ENCODE measurements around the gene NLRP3. TPM values are rescaled to one million over a fixed set of nuclear protein-coding genes. Genes with fewer than 3 reads are reported as not detected.

The NLRP3 gene
- total RNA-seq, 1 experiment from 2014 or later, result 0.33 TPM

- no peak for TF ChIP-seq TCF7L2 (IDR thresholded peaks at IDR 0.05; ENCODE audit: low read depth, low read length)
- TF ChIP-seq POLR2AphosphoS5 (IDR thresholded peaks at IDR 0.05; ENCODE audit: low read depth, low read length), result no peak
- no peak for TF ChIP-seq SIN3A (IDR thresholded peaks at IDR 0.05; ENCODE audit: borderline replicate concordance, insufficient read depth, low read depth, low read length)
- TF ChIP-seq, protein P1, sequence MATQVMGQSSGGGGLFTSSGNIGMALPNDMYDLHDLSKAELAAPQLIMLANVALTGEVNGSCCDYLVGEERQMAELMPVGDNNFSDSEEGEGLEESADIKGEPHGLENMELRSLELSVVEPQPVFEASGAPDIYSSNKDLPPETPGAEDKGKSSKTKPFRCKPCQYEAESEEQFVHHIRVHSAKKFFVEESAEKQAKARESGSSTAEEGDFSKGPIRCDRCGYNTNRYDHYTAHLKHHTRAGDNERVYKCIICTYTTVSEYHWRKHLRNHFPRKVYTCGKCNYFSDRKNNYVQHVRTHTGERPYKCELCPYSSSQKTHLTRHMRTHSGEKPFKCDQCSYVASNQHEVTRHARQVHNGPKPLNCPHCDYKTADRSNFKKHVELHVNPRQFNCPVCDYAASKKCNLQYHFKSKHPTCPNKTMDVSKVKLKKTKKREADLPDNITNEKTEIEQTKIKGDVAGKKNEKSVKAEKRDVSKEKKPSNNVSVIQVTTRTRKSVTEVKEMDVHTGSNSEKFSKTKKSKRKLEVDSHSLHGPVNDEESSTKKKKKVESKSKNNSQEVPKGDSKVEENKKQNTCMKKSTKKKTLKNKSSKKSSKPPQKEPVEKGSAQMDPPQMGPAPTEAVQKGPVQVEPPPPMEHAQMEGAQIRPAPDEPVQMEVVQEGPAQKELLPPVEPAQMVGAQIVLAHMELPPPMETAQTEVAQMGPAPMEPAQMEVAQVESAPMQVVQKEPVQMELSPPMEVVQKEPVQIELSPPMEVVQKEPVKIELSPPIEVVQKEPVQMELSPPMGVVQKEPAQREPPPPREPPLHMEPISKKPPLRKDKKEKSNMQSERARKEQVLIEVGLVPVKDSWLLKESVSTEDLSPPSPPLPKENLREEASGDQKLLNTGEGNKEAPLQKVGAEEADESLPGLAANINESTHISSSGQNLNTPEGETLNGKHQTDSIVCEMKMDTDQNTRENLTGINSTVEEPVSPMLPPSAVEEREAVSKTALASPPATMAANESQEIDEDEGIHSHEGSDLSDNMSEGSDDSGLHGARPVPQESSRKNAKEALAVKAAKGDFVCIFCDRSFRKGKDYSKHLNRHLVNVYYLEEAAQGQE (IDR thresholded peaks at IDR 0.05; ENCODE audit: insufficient read depth in 1 of 2, low read depth in 2 of 2, low read length in 1 of 2), result no peak
- TF ChIP-seq, protein P2, sequence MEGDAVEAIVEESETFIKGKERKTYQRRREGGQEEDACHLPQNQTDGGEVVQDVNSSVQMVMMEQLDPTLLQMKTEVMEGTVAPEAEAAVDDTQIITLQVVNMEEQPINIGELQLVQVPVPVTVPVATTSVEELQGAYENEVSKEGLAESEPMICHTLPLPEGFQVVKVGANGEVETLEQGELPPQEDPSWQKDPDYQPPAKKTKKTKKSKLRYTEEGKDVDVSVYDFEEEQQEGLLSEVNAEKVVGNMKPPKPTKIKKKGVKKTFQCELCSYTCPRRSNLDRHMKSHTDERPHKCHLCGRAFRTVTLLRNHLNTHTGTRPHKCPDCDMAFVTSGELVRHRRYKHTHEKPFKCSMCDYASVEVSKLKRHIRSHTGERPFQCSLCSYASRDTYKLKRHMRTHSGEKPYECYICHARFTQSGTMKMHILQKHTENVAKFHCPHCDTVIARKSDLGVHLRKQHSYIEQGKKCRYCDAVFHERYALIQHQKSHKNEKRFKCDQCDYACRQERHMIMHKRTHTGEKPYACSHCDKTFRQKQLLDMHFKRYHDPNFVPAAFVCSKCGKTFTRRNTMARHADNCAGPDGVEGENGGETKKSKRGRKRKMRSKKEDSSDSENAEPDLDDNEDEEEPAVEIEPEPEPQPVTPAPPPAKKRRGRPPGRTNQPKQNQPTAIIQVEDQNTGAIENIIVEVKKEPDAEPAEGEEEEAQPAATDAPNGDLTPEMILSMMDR (IDR thresholded peaks at IDR 0.05), result no peak
- intact Hi-C loops (cut with micrococcal nuclease; ENCODE audit: unreplicated experiment), result no loop called here
- ChIA-PET POLR2A (interaction anchor here (0.5 kb wide), 1 partner anchor 11 kb away, joined by 5 read pairs; no protein-coding TSS in a partner anchor), CTCF (no interaction called here)
- in situ Hi-C loops (cut with HindIII; ENCODE audit: low pct_unique_long_range_greater_than_20kb, low sequenced_read_pairs), result no loop called here
- ATAC-seq (peak; percentile 87), DNase-seq (ENCODE audit: low read depth, low spot score) (no peak)
- H3K27me3 ChIP-seq (ENCODE audit: control insufficient read depth, insufficient read depth, low read length), result no peaks in the 10 kb centered on the region
- H3K9me3 ChIP-seq (ENCODE audit: control insufficient read depth, insufficient read depth, low read depth, low read length), result no peaks in the 10 kb centered on the region
- no peak overlapping the region for H3K4me3 ChIP-seq (ENCODE audit: low read depth in 2 of 2, low read length in 2 of 2)
- H3K36me3 ChIP-seq (ENCODE audit: control insufficient read depth, insufficient read depth, low read length), result no peaks in the 10 kb centered on the region
- H3K4me1 ChIP-seq (ENCODE audit: control insufficient read depth, insufficient read depth, low read length), result peaks cover 9% of the 10 kb centered on the region
- H3K27ac ChIP-seq (ENCODE audit: low read length), result no peak overlapping the region
- BruUV-seq (replicated peaks), result no TSS peak
Observed at GRCh38 chr1:247401310-247402119, 14.5 kb upstream of the NLRP3 start.

DNA sequence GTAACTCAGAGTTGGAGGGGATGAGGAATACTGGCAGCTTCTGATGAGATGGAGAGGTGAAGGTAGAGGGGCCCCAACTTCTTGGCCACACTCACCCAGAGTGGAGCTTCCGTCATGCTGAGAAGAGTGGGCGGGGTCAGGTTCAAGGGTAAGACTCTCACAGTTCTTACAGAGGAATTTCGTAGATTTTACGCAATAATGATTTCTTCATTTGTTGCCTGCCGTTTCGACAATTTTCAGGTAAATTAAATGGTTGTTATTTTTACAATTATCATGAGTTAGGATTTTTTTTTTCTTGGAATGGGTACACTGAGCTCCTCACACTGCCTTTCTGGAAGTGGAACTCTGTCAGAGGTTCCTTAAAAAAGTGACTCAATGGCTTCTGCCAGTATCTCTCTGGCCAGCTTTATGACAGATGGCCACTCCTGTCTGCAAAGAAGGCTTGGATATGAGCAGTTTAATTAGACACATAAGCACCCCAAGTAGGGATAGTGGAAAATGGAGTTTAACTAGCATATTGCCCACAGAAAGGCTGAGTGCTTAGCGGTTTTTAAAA, 13.8 kb upstream of the NLRP3 start:
- no peaks in the 10 kb centered on the region for H3K36me3 ChIP-seq (ENCODE audit: control insufficient read depth, insufficient read depth, low read length)
- ATAC-seq (no peak), DNase-seq (ENCODE audit: low read depth, low spot score) (no peak)
- POLR2A ChIA-PET, result interaction anchor here (0.5 kb wide), 1 partner anchor 11 kb away, joined by 5 read pairs; no protein-coding TSS in a partner anchor
- no peak overlapping the region for H3K4me3 ChIP-seq (ENCODE audit: low read depth in 2 of 2, low read length in 2 of 2)
- no peaks in the 10 kb centered on the region for H3K9me3 ChIP-seq (ENCODE audit: control insufficient read depth, insufficient read depth, low read depth, low read length)
- no peak overlapping the region for H3K27ac ChIP-seq (ENCODE audit: low read length)
- CTCF ChIA-PET, result no interaction called here
- intact Hi-C loops (cut with micrococcal nuclease; ENCODE audit: unreplicated experiment), result no loop called here
- no peaks in the 10 kb centered on the region for H3K27me3 ChIP-seq (ENCODE audit: control insufficient read depth, insufficient read depth, low read length)
- peaks cover 9% of the 10 kb centered on the region for H3K4me1 ChIP-seq (ENCODE audit: control insufficient read depth, insufficient read depth, low read length)
- BruUV-seq (replicated peaks), result no TSS peak
- in situ Hi-C loops (cut with HindIII; ENCODE audit: low pct_unique_long_range_greater_than_20kb, low sequenced_read_pairs), result no loop called here
- TF ChIP-seq SIN3A (IDR thresholded peaks at IDR 0.05; ENCODE audit: borderline replicate concordance, insufficient read depth, low read depth, low read length) (no peak), TCF7L2 (IDR thresholded peaks at IDR 0.05; ENCODE audit: low read depth, low read length) (no peak), POLR2AphosphoS5 (IDR thresholded peaks at IDR 0.05; ENCODE audit: low read depth, low read length) (no peak)
- TF ChIP-seq, protein P1 (IDR thresholded peaks at IDR 0.05; ENCODE audit: insufficient read depth in 1 of 2, low read depth in 2 of 2, low read length in 1 of 2), result no peak
- TF ChIP-seq, protein P2 (IDR thresholded peaks at IDR 0.05), result no peak
